ENCODE results near the gene SGCA.
A peak's percentile ranks its signal among the peaks of the same experiment; 100 is the strongest.

Gene SGCA

GRCh38 chr17:50167371-50167770 lies 1.6 kb downstream of the SGCA start:
- DNase-seq (ENCODE audit: low read depth in 2 of 2), result no peak

- DNase-seq (ENCODE audit: low read depth in 2 of 2), result no peak
These were observed 2.5 kb downstream of the SGCA start for GRCh38 chr17:50168319-50168718.

- peak; percentile 30 to 37 for DNase-seq (ENCODE audit: low read depth in 2 of 2)
These were observed 3.4 kb downstream of the SGCA start for GRCh38 chr17:50169121-50169764.

- no peak for DNase-seq (ENCODE audit: low read depth in 2 of 2)
These were observed 4.2 kb downstream of the SGCA start for GRCh38 chr17:50169881-50170459.

GRCh38 chr17:50170662-50171370 lies 5.0 kb downstream of the SGCA start:
- no peak for DNase-seq (ENCODE audit: low read depth in 2 of 2)

- DNase-seq (ENCODE audit: low read depth in 2 of 2), result no peak
These were observed 5.7 kb downstream of the SGCA start for GRCh38 chr17:50171371-50172071.

- no peak for DNase-seq (ENCODE audit: low read depth in 2 of 2)
These were observed 6.3 kb downstream of the SGCA start for GRCh38 chr17:50172130-50172529.

GRCh38 chr17:50172936-50173334 lies 7.1 kb downstream of the SGCA start:
- DNase-seq (ENCODE audit: low read depth in 2 of 2), result no peak

- DNase-seq (ENCODE audit: low read depth in 2 of 2), result no peak
These were observed 7.6 kb downstream of the SGCA start for GRCh38 chr17:50173335-50173941.

- no peak for DNase-seq (ENCODE audit: low read depth in 2 of 2)
These were observed 8.6 kb downstream of the SGCA start for GRCh38 chr17:50174444-50174843.

GRCh38 chr17:50175035-50175807 lies 9.4 kb downstream of the SGCA start:
- DNase-seq (ENCODE audit: low read depth in 2 of 2), result no peak

GRCh38 chr17:50176559-50177357 lies 11.0 kb downstream of the SGCA start:
- no peak for DNase-seq (ENCODE audit: low read depth in 2 of 2)

- DNase-seq (ENCODE audit: low read depth in 2 of 2), result no peak
These were observed 11.7 kb downstream of the SGCA start for GRCh38 chr17:50177476-50177875.

- DNase-seq (ENCODE audit: low read depth in 2 of 2), result peak; percentile 28 to 29
These were observed 12.4 kb downstream of the SGCA start for GRCh38 chr17:50177983-50178834.

- DNase-seq (ENCODE audit: low read depth in 2 of 2), result no peak
These were observed 14.3 kb downstream of the SGCA start for GRCh38 chr17:50180111-50180510.

GRCh38 chr17:50180620-50181019 lies 14.8 kb downstream of the SGCA start:
- no peak for DNase-seq (ENCODE audit: low read depth in 2 of 2)

- DNase-seq (ENCODE audit: low read depth in 2 of 2), result no peak
These were observed 15.3 kb downstream of the SGCA start for GRCh38 chr17:50181144-50181543.

- no peak for DNase-seq (ENCODE audit: low read depth in 2 of 2)
These were observed 16.1 kb downstream of the SGCA start for GRCh38 chr17:50181591-50182560.

All from stimulated activated CD8-positive, alpha-beta memory T cell treated with anti-CD3 and anti-CD28 coated beads, Interleukin-15, amount 100 ng/mL, for 48 hours (primary cell).